ENCODE data around the gene PADI1. TPM values are rescaled to one million over a fixed set of nuclear protein-coding genes. Genes with fewer than 3 reads are reported as not detected.

Gene PADI1
- total RNA-seq, 1 donor from 2014 or later, result not detected

DNA sequence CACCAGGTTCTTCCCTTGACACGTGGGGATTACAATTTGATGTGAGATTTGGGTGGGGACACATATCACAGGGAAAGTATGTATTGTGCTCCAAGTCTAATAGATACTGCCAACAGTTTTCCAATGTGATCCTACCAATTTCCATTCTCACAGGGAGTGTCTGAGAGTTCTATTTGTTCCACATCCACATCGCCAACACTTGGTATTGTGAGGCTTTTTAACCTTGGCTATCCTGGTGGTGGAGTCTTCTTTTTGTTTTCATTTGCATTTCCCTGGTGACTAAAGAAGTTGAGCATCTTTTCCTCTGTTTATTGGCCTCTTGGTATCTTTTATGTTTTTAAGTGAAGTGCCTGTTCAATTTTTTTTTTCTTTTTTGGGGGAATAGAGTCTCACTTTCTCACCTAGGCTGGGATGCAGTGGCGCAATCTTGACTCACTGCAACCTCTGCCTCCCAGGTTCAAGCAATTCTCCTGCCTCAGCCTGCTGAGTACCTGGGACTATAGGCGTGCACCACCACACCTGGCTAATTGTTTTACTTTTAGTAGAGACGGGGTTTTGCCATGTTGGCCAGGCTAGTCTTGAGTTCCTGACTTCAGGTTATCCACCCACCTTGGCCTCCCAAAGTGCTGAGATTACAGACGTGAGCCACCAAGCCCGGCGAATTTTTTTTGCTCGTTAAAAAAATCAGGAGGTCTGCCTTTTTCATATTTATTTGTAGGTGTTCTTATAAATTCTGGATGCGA, 15.9 kb upstream of the PADI1 start:
- Mint-ChIP-seq H3K9me3 (ENCODE audit: low read depth) (peaks cover 4% of the 10 kb centered on the region), H3K4me1 (ENCODE audit: low read depth) (no peaks in the 10 kb centered on the region), H3K27ac (no peak overlapping the region), H3K4me3 (ENCODE audit: low read depth) (no peak overlapping the region), H3K36me3 (ENCODE audit: insufficient read depth) (no peaks in the 10 kb centered on the region), H3K27me3 (peaks cover 3% of the 10 kb centered on the region)
- TF ChIP-seq, protein P1, sequence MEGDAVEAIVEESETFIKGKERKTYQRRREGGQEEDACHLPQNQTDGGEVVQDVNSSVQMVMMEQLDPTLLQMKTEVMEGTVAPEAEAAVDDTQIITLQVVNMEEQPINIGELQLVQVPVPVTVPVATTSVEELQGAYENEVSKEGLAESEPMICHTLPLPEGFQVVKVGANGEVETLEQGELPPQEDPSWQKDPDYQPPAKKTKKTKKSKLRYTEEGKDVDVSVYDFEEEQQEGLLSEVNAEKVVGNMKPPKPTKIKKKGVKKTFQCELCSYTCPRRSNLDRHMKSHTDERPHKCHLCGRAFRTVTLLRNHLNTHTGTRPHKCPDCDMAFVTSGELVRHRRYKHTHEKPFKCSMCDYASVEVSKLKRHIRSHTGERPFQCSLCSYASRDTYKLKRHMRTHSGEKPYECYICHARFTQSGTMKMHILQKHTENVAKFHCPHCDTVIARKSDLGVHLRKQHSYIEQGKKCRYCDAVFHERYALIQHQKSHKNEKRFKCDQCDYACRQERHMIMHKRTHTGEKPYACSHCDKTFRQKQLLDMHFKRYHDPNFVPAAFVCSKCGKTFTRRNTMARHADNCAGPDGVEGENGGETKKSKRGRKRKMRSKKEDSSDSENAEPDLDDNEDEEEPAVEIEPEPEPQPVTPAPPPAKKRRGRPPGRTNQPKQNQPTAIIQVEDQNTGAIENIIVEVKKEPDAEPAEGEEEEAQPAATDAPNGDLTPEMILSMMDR (IDR thresholded peaks at IDR 0.05; ENCODE audit: unreplicated experiment), result no peak
- DNase-seq (ENCODE audit: low spot score, unreplicated experiment), result no peak

DNA sequence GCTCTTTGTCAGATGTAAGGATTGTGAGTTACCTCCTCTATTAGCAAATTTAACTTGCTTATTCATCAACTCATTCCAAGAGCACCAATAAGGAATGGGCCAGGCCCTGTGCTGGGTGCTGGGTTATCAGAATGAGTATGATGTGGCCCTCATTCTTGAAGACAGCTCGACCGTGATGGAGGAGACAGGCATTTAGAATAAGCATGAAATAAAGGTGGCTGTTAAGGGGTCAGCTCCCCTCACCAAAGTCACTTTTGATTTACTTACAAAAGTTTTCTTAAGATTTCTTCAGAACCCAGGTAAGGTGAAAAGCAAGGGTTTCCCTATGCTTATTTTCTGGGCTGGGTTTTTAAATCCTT, 15.3 kb upstream of the PADI1 start:
- Mint-ChIP-seq H3K4me3 (ENCODE audit: low read depth) (no peak overlapping the region), H3K9me3 (ENCODE audit: low read depth) (peaks cover 4% of the 10 kb centered on the region), H3K36me3 (ENCODE audit: insufficient read depth) (no peaks in the 10 kb centered on the region), H3K27me3 (peaks cover 7% of the 10 kb centered on the region), H3K4me1 (ENCODE audit: low read depth) (no peaks in the 10 kb centered on the region), H3K27ac (no peak overlapping the region)
- TF ChIP-seq, protein P1 (IDR thresholded peaks at IDR 0.05; ENCODE audit: unreplicated experiment), result no peak
- DNase-seq (ENCODE audit: low spot score, unreplicated experiment), result no peak

DNA sequence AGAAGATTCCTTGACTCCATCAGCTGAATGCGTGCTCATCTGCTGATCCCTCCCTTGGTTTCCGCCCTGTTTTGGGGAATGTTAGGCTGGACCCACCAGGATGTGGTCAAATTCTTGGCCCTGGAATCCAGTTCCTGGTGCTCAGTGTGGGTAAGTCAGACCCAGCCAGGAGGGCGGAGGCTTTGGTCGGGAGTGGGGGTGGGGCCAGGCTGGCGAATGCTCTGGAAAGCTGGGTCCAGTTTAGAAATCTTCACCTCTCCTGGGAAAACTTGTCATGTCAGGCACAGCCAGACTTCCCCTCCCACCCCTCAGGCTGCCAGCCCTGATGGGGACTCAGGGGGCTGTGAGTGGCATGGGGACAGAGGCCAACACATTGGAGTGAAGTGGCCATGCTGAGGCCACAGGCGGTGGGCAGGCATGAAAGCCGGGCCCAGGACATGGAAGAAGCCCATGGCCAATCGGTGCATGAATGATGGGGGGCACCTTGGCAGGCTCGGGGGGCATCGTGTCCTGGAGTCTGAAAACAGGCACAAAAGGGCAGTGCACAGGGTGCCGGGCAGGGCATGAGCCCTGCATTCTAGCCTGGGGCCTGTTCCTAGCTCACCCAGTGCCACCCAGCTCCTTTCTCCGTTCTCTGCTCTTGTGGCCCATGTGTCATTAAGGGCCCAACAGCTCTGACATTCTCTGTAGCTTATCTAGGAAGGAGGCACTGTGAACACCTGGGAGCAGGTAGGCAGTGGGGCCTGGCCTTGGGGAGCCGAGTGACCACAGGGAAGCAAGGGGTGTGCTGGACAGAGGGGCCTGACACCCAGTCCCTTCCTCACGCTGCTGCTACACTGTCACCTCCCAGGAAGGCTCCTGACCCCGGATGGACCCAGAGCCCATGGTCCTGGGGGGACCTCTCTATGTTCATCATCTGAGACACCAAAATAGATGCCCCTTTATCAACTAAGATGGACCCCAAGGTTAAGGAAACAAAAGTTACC, 14.6 kb upstream of the PADI1 start:
- no peak for DNase-seq (ENCODE audit: low spot score, unreplicated experiment)
- H3K4me3 Mint-ChIP-seq (ENCODE audit: low read depth), result no peak overlapping the region
- TF ChIP-seq, protein P1 (IDR thresholded peaks at IDR 0.05; ENCODE audit: unreplicated experiment), result no peak
- peaks cover 7% of the 10 kb centered on the region for H3K27me3 Mint-ChIP-seq
- H3K27ac Mint-ChIP-seq, result no peak overlapping the region
- H3K9me3 Mint-ChIP-seq (ENCODE audit: low read depth), result peaks cover 4% of the 10 kb centered on the region
- H3K36me3 Mint-ChIP-seq (ENCODE audit: insufficient read depth), result no peaks in the 10 kb centered on the region
- no peaks in the 10 kb centered on the region for H3K4me1 Mint-ChIP-seq (ENCODE audit: low read depth)

DNA sequence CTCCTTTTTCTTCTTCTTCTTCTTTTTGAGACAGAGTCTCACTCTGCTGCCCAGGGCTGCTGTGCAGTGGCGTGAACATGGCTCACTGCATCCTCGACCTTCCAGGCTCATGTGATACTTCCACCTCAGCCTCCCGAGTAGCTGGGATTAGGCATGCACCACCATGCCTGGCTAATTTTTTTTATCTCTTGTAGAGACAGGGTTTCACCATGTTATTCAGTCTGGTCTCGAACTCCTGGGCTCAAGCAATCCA, 13.0 kb upstream of the PADI1 start:
- Mint-ChIP-seq H3K27me3 (peaks cover 11% of the 10 kb centered on the region), H3K27ac (no peak overlapping the region)

More for the DNA sequence above, 13.0 kb upstream of the PADI1 start:
- no peak for DNase-seq (ENCODE audit: low spot score, unreplicated experiment)
- Mint-ChIP-seq H3K4me1 (ENCODE audit: low read depth) (no peaks in the 10 kb centered on the region), H3K9me3 (ENCODE audit: low read depth) (peaks cover 4% of the 10 kb centered on the region), H3K36me3 (ENCODE audit: insufficient read depth) (no peaks in the 10 kb centered on the region), H3K4me3 (ENCODE audit: low read depth) (no peak overlapping the region)
- TF ChIP-seq, protein P1 (IDR thresholded peaks at IDR 0.05; ENCODE audit: unreplicated experiment), result no peak

Data from progenitor cell of endocrine pancreas (in vitro differentiated cells).